LNCAP (cell line): ENCODE data around the gene PHACTR2.

Source experiments
- TF ChIP-seq, protein P1 (sequence below): fragments of 450-650 bp; IDR thresholded peaks from 2 replicates; pipeline ENCODE4 v1.5.1; 2017; ENCODE audit warnings: mild to moderate bottlenecking

PHACTR2 gene

GRCh38 chr6:143708889-143709288 is 31.1 kb downstream of the PHACTR2 start:
- TF ChIP-seq, protein P1, sequence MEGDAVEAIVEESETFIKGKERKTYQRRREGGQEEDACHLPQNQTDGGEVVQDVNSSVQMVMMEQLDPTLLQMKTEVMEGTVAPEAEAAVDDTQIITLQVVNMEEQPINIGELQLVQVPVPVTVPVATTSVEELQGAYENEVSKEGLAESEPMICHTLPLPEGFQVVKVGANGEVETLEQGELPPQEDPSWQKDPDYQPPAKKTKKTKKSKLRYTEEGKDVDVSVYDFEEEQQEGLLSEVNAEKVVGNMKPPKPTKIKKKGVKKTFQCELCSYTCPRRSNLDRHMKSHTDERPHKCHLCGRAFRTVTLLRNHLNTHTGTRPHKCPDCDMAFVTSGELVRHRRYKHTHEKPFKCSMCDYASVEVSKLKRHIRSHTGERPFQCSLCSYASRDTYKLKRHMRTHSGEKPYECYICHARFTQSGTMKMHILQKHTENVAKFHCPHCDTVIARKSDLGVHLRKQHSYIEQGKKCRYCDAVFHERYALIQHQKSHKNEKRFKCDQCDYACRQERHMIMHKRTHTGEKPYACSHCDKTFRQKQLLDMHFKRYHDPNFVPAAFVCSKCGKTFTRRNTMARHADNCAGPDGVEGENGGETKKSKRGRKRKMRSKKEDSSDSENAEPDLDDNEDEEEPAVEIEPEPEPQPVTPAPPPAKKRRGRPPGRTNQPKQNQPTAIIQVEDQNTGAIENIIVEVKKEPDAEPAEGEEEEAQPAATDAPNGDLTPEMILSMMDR = no peak

- TF ChIP-seq, protein P1 = no peak
These were observed 33.9 kb downstream of the PHACTR2 start for GRCh38 chr6:143711714-143712113.

GRCh38 chr6:143718472-143718871 is 40.7 kb downstream of the PHACTR2 start:
- TF ChIP-seq, protein P1 = no peak

- TF ChIP-seq, protein P1 = no peak
These were observed 43.9 kb downstream of the PHACTR2 start for GRCh38 chr6:143721642-143722041.

DNA sequence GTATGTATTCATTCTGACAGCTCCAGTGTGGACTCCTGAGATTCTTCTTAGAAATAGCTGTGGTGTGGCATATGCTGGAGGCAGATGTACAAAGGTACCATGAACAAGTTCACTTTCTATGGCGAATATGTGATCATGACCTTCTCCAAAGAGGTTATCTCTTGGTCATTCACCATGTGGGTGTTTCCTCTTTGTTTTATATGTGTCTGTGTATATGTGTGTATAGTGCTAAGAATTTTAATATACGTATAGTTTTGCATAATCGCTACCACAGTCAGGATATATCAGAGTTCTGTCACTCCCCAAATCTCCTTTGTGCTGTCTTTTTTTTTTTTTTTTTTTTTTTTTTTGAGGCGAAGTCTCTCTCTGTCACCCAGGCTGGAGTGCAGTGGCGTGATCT is 47.1 kb downstream of the PHACTR2 start:
- TF ChIP-seq, protein P1 = no peak

GRCh38 chr6:143726015-143726647 is 48.4 kb downstream of the PHACTR2 start:
- TF ChIP-seq, protein P1 = no peak

GRCh38 chr6:143727035-143727434 is 49.3 kb downstream of the PHACTR2 start:
- TF ChIP-seq, protein P1 = no peak

DNA sequence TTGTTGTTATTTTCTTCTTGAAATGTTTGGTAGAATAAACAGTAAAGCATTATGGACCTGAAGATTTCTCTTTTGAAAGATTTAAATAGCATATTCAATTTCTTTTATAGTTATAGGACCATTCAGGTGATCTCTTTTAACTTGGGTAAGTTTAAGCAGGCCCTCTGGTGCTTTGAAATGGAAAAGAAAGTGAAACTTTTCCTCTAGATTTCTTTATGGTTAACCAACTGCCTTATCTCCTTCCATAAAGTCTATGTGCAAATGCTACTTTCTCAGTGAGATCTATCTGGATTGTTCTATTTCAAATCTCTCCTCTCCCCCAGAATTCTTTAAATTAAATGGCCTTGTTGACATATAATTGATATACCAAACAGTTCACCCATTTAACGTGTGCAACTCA is 54.0 kb downstream of the PHACTR2 start:
- TF ChIP-seq, protein P1 = no peak
